ENCODE measurements around the gene LARP6.

GRCh38 chr15:70856884-70857561 is 3.1 kb upstream of the LARP6 start:
- TF ChIP-seq, protein P1, sequence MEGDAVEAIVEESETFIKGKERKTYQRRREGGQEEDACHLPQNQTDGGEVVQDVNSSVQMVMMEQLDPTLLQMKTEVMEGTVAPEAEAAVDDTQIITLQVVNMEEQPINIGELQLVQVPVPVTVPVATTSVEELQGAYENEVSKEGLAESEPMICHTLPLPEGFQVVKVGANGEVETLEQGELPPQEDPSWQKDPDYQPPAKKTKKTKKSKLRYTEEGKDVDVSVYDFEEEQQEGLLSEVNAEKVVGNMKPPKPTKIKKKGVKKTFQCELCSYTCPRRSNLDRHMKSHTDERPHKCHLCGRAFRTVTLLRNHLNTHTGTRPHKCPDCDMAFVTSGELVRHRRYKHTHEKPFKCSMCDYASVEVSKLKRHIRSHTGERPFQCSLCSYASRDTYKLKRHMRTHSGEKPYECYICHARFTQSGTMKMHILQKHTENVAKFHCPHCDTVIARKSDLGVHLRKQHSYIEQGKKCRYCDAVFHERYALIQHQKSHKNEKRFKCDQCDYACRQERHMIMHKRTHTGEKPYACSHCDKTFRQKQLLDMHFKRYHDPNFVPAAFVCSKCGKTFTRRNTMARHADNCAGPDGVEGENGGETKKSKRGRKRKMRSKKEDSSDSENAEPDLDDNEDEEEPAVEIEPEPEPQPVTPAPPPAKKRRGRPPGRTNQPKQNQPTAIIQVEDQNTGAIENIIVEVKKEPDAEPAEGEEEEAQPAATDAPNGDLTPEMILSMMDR (IDR thresholded peaks at IDR 0.05) = no peak
- no peak for TF ChIP-seq ZFX (IDR thresholded peaks at IDR 0.05; ENCODE audit: borderline replicate concordance)

All from 22Rv1 (cell line).